ENCODE data around the gene CMSS1. TPM values are rescaled to one million over a fixed set of nuclear protein-coding genes. Genes with fewer than 3 reads are reported as not detected.

Gene CMSS1
- total RNA-seq, 1 experiment from 2014 or later = 55.8 TPM

DNA sequence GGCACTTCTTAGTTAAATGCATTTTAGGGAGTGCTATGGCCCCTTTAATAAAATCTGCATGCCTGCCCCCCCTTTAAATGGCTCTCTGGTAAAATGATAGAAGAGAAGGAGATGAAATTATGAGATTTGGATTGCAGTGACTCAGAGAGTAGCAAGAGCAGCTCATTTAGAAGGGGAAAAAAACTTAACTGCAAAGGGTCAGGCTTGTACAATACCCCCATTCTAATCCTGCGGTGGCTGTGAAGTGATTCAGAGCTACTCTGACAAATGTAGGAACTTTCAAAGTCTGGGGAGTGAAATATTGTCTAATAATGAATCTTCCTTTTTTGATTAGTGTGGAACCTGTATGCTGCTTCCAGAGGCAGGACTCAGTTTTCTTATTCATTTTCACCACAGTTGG lies 399.1 kb downstream of the CMSS1 start:
- intact Hi-C loops (cut with micrococcal nuclease; ENCODE audit: unreplicated experiment) = no loop called here
- no peaks in the 10 kb centered on the region for H3K4me1 Mint-ChIP-seq (ENCODE audit: low read depth, unreplicated experiment)
- no peak overlapping the region for H3K4me3 Mint-ChIP-seq (ENCODE audit: low read depth, unreplicated experiment)
- peaks cover 20% of the 10 kb centered on the region for H3K27me3 Mint-ChIP-seq (ENCODE audit: unreplicated experiment)
- no TSS peak for BruUV-seq (replicated peaks)
- TF ChIP-seq, protein P1, sequence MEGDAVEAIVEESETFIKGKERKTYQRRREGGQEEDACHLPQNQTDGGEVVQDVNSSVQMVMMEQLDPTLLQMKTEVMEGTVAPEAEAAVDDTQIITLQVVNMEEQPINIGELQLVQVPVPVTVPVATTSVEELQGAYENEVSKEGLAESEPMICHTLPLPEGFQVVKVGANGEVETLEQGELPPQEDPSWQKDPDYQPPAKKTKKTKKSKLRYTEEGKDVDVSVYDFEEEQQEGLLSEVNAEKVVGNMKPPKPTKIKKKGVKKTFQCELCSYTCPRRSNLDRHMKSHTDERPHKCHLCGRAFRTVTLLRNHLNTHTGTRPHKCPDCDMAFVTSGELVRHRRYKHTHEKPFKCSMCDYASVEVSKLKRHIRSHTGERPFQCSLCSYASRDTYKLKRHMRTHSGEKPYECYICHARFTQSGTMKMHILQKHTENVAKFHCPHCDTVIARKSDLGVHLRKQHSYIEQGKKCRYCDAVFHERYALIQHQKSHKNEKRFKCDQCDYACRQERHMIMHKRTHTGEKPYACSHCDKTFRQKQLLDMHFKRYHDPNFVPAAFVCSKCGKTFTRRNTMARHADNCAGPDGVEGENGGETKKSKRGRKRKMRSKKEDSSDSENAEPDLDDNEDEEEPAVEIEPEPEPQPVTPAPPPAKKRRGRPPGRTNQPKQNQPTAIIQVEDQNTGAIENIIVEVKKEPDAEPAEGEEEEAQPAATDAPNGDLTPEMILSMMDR (IDR thresholded peaks at IDR 0.05; ENCODE audit: unreplicated experiment) = no peak
- DNase-seq = no peak
- no peaks in the 10 kb centered on the region for H3K36me3 Mint-ChIP-seq (ENCODE audit: insufficient read depth, unreplicated experiment)
- H3K9me3 Mint-ChIP-seq (ENCODE audit: low read depth, unreplicated experiment) = no peaks in the 10 kb centered on the region
- CTCF ChIA-PET = no interaction called here
- no peak overlapping the region for H3K27ac Mint-ChIP-seq (ENCODE audit: unreplicated experiment)

DNA sequence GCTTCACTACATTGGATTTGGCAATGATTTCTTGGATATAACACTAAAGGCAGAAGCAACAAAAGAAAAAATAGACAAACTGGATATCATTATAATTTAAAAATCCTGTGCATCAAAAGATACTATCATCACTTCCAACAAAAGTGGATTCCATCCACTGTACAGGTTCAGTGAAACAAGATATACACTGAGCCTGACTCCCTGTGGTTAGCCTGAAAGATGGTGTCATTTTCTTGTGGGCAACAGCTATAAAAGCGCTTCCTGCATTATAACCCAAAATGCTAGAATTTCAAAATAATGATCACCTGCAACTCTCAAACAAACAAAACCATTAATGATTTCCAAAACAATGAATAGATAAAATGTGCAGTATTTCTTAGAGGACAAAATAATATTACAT lies 403.5 kb downstream of the CMSS1 start:
- CTCF ChIA-PET = interaction anchor here (0.5 kb wide), 1 partner anchor 722 kb away, joined by 7 read pairs; no protein-coding TSS in a partner anchor
- Mint-ChIP-seq H3K27me3 (ENCODE audit: unreplicated experiment) (peaks cover 11% of the 10 kb centered on the region), H3K4me1 (ENCODE audit: low read depth, unreplicated experiment) (no peaks in the 10 kb centered on the region), H3K36me3 (ENCODE audit: insufficient read depth, unreplicated experiment) (no peaks in the 10 kb centered on the region), H3K27ac (ENCODE audit: unreplicated experiment) (no peak overlapping the region), H3K9me3 (ENCODE audit: low read depth, unreplicated experiment) (no peaks in the 10 kb centered on the region), H3K4me3 (ENCODE audit: low read depth, unreplicated experiment) (no peak overlapping the region)
- no TSS peak for BruUV-seq (replicated peaks)
- intact Hi-C loops (cut with micrococcal nuclease; ENCODE audit: unreplicated experiment) = no loop called here
- DNase-seq = no peak
- TF ChIP-seq, protein P1 (IDR thresholded peaks at IDR 0.05; ENCODE audit: unreplicated experiment) = no peak

DNA sequence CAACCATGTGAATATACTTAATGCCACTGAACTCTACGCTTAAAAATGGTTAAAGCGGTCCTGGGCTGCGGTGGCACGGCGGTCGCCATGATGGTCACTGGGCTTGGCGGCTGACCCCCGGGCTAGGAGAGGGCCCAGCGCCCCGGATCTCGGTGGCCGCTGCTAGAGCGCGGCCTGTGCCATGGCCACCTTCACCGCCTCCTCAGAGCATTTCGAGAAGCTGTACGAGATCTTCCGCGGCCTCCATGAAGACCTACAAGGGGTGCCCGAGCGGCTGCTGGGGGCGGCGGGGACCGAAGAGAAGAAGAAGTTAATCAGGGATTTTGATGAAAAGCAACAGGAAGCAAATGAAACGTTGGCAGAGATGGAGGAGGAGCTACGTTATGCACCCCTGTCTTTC lies 407.5 kb downstream of the CMSS1 start:
- BruUV-seq (replicated peaks) = no TSS peak
- intact Hi-C loops (cut with micrococcal nuclease; ENCODE audit: unreplicated experiment) = no loop called here
- no peaks in the 10 kb centered on the region for H3K27me3 Mint-ChIP-seq (ENCODE audit: unreplicated experiment)

DNA sequence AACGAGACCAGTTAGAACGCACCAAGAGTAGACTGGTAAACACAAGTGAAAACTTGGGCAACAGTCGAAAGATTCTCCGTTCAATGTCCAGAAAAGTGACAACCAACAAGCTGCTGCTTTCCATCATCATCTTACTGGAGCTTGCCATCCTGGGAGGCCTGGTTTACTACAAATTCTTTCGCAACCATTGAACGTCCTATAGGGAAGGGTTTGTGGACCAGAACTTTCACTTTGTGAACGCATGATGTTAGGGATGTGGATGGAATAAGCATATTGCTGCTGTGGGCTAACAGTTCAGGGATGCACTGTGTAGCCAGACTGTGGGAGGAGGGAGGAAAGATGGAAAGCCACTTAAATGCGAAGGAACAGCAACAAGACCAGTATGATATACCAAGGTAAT lies 408.2 kb downstream of the CMSS1 start:
- H3K4me3 Mint-ChIP-seq (ENCODE audit: low read depth, unreplicated experiment) = no peak overlapping the region
- H3K27ac Mint-ChIP-seq (ENCODE audit: unreplicated experiment) = no peak overlapping the region
- H3K9me3 Mint-ChIP-seq (ENCODE audit: low read depth, unreplicated experiment) = no peaks in the 10 kb centered on the region
- BruUV-seq (replicated peaks) = no TSS peak
- TF ChIP-seq, protein P1 (IDR thresholded peaks at IDR 0.05; ENCODE audit: unreplicated experiment) = no peak
- intact Hi-C loops (cut with micrococcal nuclease; ENCODE audit: unreplicated experiment) = no loop called here
- no peak for DNase-seq
- CTCF ChIA-PET = interaction anchor here (0.7 kb wide), 1 partner anchor 306 kb away, joined by 3 read pairs; no protein-coding TSS in a partner anchor
- H3K27me3 Mint-ChIP-seq (ENCODE audit: unreplicated experiment) = no peaks in the 10 kb centered on the region
- no peaks in the 10 kb centered on the region for H3K4me1 Mint-ChIP-seq (ENCODE audit: low read depth, unreplicated experiment)
- no peaks in the 10 kb centered on the region for H3K36me3 Mint-ChIP-seq (ENCODE audit: insufficient read depth, unreplicated experiment)

More for the DNA sequence above, 407.5 kb downstream of the CMSS1 start:
- TF ChIP-seq, protein P1 (IDR thresholded peaks at IDR 0.05; ENCODE audit: unreplicated experiment) = no peak
- CTCF ChIA-PET = no interaction called here
- Mint-ChIP-seq H3K27ac (ENCODE audit: unreplicated experiment) (no peak overlapping the region), H3K4me1 (ENCODE audit: low read depth, unreplicated experiment) (no peaks in the 10 kb centered on the region), H3K36me3 (ENCODE audit: insufficient read depth, unreplicated experiment) (no peaks in the 10 kb centered on the region), H3K9me3 (ENCODE audit: low read depth, unreplicated experiment) (no peaks in the 10 kb centered on the region), H3K4me3 (ENCODE audit: low read depth, unreplicated experiment) (no peak overlapping the region)
- no peak for DNase-seq

All from Calu3 (cell line).